Measurements from ENCODE around the gene WDR59. TPM values are rescaled to one million over a fixed set of nuclear protein-coding genes. Genes with fewer than 3 reads are reported as not detected.

WDR59 gene
- total and polyA plus RNA-seq, 4 donors, result 11.2 to 60.1 (median 32.0) TPM

DNA sequence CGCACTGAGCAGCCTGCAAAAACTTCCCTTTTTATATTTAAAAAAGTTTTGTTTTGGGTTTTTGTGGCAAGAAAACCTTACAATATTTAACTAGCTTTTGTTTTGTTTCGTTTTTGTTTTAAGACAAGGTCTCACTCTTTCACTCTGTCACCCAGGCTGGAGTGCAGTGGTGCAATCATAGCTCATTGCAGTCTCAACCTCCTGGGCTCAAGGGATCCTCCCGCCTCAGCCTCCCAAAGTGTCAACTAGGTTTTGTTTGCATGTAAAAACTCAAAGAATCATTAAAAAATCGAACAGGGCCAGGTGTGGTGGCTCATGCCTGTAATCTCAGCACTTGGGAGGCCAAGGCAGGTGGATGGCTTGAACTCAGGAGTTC is 132.4 kb downstream of the WDR59 start:
- Histone ChIP-seq H3K4me3 (no peak overlapping the region), H3K9me3 (ENCODE audit: control insufficient read depth in 4 of 4, insufficient read depth in 3 of 4, low read length in 3 of 4) (no peaks in the 10 kb centered on the region), H3K36me3 (ENCODE audit: control insufficient read depth in 4 of 4, insufficient read depth in 4 of 4, low read length in 4 of 4) (no peaks in the 10 kb centered on the region), H3K4me1 (ENCODE audit: control insufficient read depth in 5 of 5, insufficient read depth in 5 of 5, low read length in 5 of 5) (no peaks in the 10 kb centered on the region), H3K27ac (ENCODE audit: low read depth in 1 of 2, low read length in 1 of 2) (no peak overlapping the region), H3K27me3 (ENCODE audit: control insufficient read depth in 3 of 3, insufficient read depth in 3 of 3, low read length in 2 of 3) (no peaks in the 10 kb centered on the region), H3K9ac (ENCODE audit: insufficient read depth in 1 of 2, low read length in 2 of 2) (no peak overlapping the region)
- ATAC-seq (ENCODE audit: insufficient read depth, low FRiP score) (no peak), DNase-seq (no peak)
- TF ChIP-seq, protein P1, sequence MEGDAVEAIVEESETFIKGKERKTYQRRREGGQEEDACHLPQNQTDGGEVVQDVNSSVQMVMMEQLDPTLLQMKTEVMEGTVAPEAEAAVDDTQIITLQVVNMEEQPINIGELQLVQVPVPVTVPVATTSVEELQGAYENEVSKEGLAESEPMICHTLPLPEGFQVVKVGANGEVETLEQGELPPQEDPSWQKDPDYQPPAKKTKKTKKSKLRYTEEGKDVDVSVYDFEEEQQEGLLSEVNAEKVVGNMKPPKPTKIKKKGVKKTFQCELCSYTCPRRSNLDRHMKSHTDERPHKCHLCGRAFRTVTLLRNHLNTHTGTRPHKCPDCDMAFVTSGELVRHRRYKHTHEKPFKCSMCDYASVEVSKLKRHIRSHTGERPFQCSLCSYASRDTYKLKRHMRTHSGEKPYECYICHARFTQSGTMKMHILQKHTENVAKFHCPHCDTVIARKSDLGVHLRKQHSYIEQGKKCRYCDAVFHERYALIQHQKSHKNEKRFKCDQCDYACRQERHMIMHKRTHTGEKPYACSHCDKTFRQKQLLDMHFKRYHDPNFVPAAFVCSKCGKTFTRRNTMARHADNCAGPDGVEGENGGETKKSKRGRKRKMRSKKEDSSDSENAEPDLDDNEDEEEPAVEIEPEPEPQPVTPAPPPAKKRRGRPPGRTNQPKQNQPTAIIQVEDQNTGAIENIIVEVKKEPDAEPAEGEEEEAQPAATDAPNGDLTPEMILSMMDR (IDR thresholded peaks at IDR 0.05; ENCODE audit: control extremely low read depth, extremely low read depth), result no peak
- WGBS, 2 donors, result 63 to 68% methylated on average over 4 of the region's 4 CpGs

DNA sequence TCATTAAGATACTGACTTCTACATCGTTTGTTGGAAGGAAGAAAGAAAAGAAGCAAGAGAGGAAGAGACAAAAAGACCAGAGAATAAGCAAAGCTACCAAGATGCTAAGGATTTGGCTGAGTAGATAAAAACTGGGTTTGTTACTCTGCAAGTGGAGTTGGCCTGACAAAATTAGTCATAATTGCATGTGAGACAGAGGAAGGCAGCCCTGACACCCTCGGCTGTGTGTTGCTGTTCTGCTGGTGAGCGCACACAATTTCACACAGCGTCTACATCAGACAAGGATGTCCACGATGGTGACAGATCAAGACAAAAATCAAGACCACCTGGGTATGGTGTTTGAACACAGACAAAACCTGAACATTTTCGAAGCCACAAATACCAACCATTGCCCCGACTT is 134.9 kb downstream of the WDR59 start:
- ATAC-seq (ENCODE audit: insufficient read depth, low FRiP score) (no peak), DNase-seq (no peak)
- H3K4me1 ChIP-seq (ENCODE audit: control insufficient read depth in 5 of 5, insufficient read depth in 5 of 5, low read length in 5 of 5), result no peaks in the 10 kb centered on the region
- H3K4me3 ChIP-seq, result no peak overlapping the region
- no peaks in the 10 kb centered on the region for H3K9me3 ChIP-seq (ENCODE audit: control insufficient read depth in 4 of 4, insufficient read depth in 3 of 4, low read length in 3 of 4)
- WGBS, 2 donors, result 75 to 86% methylated on average over 7 of the region's 7 CpGs
- H3K27ac ChIP-seq (ENCODE audit: low read depth in 1 of 2, low read length in 1 of 2), result no peak overlapping the region
- no peaks in the 10 kb centered on the region for H3K27me3 ChIP-seq (ENCODE audit: control insufficient read depth in 3 of 3, insufficient read depth in 3 of 3, low read length in 2 of 3)
- no peak overlapping the region for H3K9ac ChIP-seq (ENCODE audit: insufficient read depth in 1 of 2, low read length in 2 of 2)
- TF ChIP-seq, protein P1 (IDR thresholded peaks at IDR 0.05; ENCODE audit: control extremely low read depth, extremely low read depth), result no peak
- H3K36me3 ChIP-seq (ENCODE audit: control insufficient read depth in 4 of 4, insufficient read depth in 4 of 4, low read length in 4 of 4), result no peaks in the 10 kb centered on the region

DNA sequence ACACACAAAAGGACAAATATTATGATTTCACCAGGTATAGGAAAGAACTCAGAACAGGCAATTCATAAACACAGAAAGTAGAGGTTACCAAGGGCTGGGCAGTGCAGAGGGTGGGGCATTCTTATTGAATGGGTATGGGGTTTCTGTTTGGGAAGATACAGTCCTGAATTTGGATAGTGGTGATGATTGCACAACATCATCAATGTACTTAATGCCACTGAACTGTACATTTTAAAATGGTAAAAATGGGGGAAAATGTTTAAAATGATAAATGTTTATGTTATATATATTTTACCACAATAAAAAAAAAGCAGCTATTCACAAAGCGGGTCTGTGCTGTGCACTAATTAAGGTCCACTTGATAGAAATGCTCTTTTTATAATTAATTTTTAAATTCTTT is 137.7 kb downstream of the WDR59 start:
- WGBS, 2 donors, result 100% methylated on average over 1 of the region's 1 CpG

DNA sequence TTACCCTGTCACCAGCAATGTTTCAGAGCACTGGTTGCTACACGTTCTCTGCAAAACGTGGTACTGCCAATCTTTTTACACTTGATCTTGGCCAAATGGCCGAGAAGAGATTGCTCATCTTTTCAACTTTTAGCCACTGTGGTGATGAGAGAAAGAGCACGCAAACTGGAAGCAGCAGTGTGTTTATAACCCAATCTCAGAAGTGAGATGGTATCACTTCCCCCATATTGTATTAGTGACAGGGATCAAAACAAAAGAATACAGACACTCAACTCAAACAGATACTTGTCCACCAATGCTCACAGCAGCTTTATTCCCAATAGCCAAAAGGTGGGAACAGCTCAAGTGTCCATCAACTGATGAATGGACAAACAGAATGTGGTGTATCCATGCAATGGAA is 138.2 kb downstream of the WDR59 start:
- WGBS, 2 donors, result 81 to 95% methylated on average over 4 of the region's 4 CpGs
- H3K27me3 ChIP-seq (ENCODE audit: control insufficient read depth in 3 of 3, insufficient read depth in 3 of 3, low read length in 2 of 3), result no peaks in the 10 kb centered on the region
- ATAC-seq (ENCODE audit: insufficient read depth, low FRiP score) (no peak), DNase-seq (no peak)
- H3K27ac ChIP-seq (ENCODE audit: low read depth in 1 of 2, low read length in 1 of 2), result no peak overlapping the region
- H3K9ac ChIP-seq (ENCODE audit: insufficient read depth in 1 of 2, low read length in 2 of 2), result no peak overlapping the region
- H3K4me3 ChIP-seq, result no peak overlapping the region
- no peaks in the 10 kb centered on the region for H3K4me1 ChIP-seq (ENCODE audit: control insufficient read depth in 5 of 5, insufficient read depth in 5 of 5, low read length in 5 of 5)
- no peaks in the 10 kb centered on the region for H3K9me3 ChIP-seq (ENCODE audit: control insufficient read depth in 4 of 4, insufficient read depth in 3 of 4, low read length in 3 of 4)
- TF ChIP-seq, protein P1 (IDR thresholded peaks at IDR 0.05; ENCODE audit: control extremely low read depth, extremely low read depth), result no peak
- H3K36me3 ChIP-seq (ENCODE audit: control insufficient read depth in 4 of 4, insufficient read depth in 4 of 4, low read length in 4 of 4), result no peaks in the 10 kb centered on the region

More for the DNA sequence above, 137.7 kb downstream of the WDR59 start:
- Histone ChIP-seq H3K9ac (ENCODE audit: insufficient read depth in 1 of 2, low read length in 2 of 2) (no peak overlapping the region), H3K27ac (ENCODE audit: low read depth in 1 of 2, low read length in 1 of 2) (no peak overlapping the region), H3K36me3 (ENCODE audit: control insufficient read depth in 4 of 4, insufficient read depth in 4 of 4, low read length in 4 of 4) (no peaks in the 10 kb centered on the region), H3K4me3 (no peak overlapping the region), H3K27me3 (ENCODE audit: control insufficient read depth in 3 of 3, insufficient read depth in 3 of 3, low read length in 2 of 3) (no peaks in the 10 kb centered on the region), H3K4me1 (ENCODE audit: control insufficient read depth in 5 of 5, insufficient read depth in 5 of 5, low read length in 5 of 5) (no peaks in the 10 kb centered on the region), H3K9me3 (ENCODE audit: control insufficient read depth in 4 of 4, insufficient read depth in 3 of 4, low read length in 3 of 4) (no peaks in the 10 kb centered on the region)
- DNase-seq, result no peak
- no peak for ATAC-seq (ENCODE audit: insufficient read depth, low FRiP score)
- TF ChIP-seq, protein P1 (IDR thresholded peaks at IDR 0.05; ENCODE audit: control extremely low read depth, extremely low read depth), result no peak
